ENCODE results near the gene ATP9B.

GRCh38 chr18:79022603-79023002 lies 46.6 kb upstream of the ATP9B start:
- TF ChIP-seq CTCF (IDR thresholded peaks at IDR 0.05; ENCODE audit: low read depth, low read length) (no peak), EZH2phosphoT487 (IDR thresholded peaks at IDR 0.05; ENCODE audit: low read depth) (no peak)
